DMS 273 (cell line): ENCODE results near the gene SOCS1.
A peak's percentile ranks its signal among the peaks of the same experiment; 100 is the strongest.
"Not testable (repeated sequence)": the region's sequence is repeated elsewhere in the genome, so short reads cannot be mapped to it uniquely, and the experiment has no call there.

Experiments used
- DNase-seq: peaks from one replicate; lab custom pipeline; 2025; ENCODE audit not compliant: unreplicated experiment; lab: John Stamatoyannopoulos, UW

The SOCS1 gene, protein sequence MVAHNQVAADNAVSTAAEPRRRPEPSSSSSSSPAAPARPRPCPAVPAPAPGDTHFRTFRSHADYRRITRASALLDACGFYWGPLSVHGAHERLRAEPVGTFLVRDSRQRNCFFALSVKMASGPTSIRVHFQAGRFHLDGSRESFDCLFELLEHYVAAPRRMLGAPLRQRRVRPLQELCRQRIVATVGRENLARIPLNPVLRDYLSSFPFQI

DNA sequence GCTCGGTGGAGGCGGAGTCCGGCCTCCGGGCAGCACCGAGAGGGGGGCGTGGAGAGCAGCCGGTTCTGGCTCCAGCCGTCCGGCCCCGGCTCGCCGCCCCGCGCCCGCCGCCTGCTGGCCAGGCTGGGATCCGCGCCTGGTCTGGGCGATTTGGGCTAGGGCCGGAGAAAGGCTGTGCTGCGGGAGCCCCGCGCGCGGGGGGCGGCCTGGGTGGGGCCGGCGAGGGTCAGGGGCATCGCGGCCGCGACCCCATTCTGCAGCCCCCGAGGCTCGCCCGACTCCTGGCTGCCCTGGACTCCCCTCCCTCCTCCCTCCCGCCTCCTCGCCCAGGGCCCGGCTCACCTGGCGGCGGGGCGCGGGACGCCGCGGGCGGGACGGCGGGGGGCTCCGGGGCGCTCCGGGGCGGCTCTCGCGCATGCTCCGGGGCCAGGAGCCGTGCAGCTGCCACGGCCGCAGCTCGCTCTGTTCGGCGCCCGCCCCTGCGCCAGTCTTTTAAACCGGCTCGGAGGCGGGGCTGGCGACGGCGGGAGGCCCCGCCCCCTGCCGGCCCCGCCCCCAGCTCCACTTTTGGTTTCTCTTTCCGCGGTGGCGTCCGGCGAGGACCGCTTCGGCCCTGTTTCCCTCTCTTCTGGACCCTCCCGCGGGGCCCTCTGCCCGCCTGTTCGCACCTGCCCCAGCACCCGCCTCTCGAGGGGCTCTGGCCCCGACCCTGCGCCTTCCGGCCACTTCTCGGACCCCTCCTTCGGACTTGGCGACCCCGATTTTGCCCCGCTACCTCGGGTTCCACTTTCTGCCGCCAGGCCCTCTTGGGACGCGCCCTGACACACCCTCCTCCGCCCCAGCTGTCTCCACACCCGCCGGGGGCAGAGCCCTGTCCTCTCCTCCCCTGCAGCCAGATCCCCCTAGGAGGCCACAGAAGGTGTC, at the start of gene SOCS1:
Gene SOCS1 (minus strand): TSS at position 468 of the 924 bp plus-strand sequence. CDS start 726 bp downstream, outside the sequence.
- DNase-seq, result peak; percentile 95

DNA sequence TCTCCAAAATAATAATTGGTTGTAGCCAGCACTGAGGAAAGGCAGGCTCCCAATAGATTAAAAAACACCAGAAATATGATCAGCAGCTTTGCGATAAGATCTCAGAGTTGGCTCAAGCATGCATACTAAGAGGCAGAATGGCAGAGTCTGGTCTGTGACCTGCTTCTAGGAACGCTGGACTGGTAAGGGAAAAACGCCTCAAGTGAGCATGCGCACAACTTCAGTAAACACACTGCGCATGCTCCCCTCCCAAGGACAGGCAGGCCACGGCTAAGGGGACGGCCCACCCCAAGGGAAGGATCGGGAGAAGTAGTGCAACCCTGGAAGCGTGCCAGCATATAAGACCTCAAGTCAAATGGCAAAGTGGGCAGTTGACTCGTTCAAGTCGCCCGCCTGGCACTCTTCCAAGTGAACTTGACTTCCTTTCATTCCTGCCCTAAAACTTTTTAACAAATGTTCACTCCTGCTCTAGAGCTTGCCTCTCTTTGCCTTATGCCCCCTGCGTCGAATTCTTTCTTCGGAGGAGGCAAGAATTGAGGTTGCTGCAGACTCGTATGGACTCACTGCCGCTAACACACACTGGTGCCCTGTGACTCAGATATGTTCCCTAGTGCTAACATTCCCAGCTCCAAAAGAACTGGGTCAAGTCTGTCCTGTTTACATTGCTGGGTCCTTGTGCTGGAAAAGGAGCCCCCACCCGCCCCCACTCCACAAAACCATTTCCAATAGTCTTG, 47.6 kb upstream of the SOCS1 start:
- peak; percentile 84 for DNase-seq

DNA sequence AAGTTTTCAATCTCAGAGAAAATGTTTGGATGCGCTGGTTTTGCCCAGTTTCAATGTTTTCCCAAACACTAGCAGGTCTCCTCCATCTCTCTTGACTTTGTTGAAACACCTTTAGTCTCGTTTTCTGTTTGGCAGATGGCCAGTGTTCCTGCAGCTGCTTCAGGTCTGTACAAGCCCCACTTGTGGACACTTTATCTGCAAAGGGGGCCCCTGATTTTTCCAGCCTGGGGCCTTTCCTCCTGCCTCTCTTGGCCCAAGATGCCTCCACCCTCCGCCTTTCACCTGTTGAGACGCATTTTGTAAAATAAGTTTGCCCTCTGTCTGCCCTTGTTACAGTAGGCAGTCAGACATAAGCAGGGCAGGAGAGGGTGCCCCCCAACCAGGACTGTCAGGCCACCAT, 47.0 kb upstream of the SOCS1 start:
- DNase-seq, result peak; percentile 63

DNA sequence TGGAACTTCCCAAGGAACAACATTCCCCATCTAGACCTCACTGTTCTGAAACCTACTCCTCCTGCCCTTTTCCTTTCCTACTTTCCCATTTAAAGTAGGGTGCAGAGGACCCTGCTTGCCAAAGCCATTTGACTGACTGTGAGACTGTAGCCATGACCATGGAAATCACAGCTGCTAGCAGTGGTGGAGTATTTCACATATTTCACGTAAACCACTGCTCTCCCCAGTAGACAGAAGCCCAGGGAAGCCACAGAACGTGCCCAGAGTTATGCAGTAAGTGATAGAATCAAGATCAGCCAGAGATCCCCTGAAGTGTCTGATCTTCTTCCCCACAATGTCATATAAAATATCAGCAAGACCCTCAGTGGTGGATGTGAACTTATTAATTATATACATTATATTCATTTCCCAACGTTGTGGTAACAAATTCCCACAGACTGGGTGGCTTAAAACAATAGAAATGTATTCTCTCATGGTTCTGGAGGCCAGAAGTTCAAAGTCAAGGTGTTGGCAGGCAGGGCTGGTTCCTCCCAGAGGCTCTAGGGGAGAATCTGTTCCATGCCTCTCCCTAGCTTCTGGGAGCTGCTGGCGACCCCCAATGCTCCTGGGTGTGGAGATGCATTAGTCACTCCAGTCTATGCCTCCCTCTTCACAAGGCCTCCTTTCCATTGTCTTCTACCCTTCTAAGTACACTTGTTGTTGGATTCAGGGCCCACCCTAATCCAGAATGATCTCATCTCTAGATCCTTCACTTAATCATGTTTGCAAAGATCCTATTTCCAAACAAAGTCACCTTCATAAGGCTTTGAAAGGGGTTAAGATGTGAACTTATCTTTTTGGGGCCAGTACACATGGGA, 45.9 kb upstream of the SOCS1 start:
- DNase-seq, result no peak

DNA sequence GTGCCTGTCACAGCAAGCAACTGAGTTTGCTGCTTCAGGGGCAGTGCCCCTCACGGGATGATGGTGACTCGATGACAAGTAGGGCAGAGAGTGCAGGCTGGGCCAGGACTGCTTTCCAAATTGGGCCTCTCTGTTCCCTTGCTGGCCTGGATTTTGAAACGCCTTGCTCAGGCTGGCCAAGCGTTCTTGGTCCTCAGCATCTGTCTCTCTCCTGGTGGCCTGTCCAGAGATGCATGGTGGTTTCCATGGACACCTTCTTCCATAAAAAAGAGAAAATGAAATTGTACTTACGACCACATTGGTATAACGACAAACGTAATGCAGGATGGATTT, 44.5 kb upstream of the SOCS1 start:
- DNase-seq, result no peak

DNA sequence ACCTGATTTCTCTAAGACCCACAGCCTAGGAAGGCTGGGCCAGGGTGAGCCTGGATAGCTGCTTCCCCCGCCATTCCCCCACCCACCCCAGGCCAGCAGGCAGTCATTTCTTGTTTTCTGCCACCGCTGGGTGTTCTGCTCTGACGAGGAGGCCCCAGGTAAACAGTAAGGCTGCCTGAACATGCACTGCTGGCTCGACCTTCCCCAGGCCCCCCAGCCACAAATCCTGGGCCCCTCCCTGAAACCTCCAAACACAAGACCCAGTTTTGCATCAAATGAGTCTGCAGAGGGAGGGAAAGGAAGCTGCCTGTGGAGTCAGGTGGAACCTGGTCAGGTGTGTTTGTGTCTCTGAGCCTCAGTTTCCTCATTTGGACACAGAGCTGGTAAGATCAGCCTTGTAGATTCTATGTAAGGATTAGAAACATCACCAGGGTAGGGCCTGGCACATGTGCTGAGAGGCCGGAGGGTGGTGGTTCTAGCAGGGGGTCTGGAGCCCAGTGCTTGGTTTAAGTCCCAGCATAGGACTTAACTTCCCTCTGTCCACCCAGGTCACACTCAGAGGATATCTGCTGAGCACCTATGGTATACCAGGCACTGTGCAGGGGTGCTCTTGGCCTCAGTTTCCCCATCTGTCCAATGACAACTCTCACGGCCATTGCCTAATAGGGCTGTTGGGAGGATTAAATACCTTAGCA, 44.0 kb upstream of the SOCS1 start:
- DNase-seq, result no peak

DNA sequence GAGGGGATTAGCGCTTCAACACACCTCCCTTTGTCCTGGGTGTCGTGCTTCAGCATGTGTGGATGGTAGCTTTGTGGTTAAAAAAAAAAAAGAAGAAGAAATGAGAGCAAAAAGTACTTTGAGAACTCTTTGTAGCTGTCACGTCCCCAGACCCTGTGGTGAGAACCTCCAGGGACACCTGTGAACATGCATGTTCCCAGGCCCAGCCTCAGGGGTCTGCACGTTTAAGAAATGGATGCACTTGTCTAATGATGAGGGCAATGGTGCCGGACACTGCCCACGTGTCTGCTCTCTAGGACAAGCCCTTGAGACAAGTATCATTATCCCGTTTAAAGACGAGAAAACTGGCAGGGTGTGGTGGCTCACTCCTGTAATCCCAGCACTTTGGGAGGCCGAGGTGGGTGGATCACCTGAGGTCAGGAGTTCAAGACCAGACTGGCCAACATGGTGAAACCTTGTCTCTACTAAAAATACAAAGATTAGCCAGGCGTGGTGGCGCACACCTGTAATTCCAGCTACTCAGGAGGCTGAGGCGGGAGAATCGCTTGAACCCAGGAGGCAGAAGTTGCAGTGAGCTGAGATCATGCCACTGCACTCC, 43.0 kb upstream of the SOCS1 start:
- DNase-seq, result not testable (repeated sequence)

DNA sequence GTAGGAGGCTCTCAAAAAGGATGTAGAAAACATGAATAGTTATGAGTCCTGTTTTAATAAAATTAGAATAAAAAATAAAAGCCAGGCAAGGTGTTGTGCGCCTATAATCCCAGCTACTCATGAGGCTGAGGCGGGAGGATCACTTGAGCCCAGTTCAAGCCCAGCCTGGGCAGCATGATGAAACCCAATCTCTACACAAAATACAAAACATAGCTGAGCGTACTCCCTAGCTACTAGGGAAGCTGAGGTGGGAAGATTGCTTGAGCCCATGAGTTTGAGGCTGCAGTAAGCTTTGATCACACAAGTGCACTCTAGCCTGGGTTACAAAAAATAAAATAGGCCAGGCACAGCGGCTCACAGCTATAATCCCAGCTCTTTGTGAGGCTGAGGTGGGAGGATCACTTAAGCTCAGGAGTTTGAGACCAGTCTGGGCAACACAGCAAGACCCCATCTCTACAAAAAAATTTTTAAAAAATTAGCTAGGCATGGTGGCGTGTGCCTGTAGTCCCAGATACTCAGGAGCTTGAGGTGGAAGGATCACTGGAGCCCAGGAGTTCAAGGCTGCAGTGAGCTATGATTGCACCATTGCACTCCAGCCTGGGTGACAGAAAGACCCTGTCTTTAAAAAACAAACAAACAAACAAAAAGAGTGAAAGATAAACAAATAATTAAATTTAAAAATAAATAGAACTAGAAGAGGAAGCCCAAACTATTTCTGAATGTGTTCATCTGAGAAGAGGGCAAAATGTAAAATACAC, 42.3 kb upstream of the SOCS1 start:
- DNase-seq, result peak; percentile 43

DNA sequence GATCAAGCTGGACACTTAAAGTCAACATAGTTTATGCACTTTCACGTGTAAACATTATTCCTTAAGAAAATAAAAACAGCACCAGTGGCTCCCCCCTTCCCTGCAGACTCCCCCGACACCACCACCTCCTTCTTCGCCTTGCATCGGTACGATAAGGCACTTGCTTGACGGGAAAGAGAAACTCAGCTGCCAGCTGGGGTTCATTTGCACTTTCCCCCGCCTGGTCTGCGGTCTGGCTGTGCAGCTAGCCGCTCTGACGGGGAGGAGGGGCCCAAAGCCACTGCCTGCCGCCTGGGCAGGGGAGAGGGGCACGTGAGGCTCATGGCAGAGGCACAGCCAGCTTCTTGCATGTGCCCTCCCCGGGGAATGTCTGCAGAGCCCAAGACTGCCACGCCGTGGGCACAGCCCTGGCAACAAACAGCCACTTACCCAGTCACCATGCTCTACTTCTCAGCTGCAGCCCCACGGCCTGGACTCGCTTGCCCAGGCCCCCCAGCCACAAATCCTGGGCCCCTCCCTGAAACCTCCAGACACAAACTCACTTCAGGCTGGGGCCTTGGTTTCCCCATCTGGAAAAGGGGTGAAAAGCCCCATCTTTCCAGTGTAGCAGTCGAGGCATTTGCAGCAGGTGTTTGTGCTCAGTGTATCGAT, 41.6 kb upstream of the SOCS1 start:
- DNase-seq, result peak; percentile 89

DNA sequence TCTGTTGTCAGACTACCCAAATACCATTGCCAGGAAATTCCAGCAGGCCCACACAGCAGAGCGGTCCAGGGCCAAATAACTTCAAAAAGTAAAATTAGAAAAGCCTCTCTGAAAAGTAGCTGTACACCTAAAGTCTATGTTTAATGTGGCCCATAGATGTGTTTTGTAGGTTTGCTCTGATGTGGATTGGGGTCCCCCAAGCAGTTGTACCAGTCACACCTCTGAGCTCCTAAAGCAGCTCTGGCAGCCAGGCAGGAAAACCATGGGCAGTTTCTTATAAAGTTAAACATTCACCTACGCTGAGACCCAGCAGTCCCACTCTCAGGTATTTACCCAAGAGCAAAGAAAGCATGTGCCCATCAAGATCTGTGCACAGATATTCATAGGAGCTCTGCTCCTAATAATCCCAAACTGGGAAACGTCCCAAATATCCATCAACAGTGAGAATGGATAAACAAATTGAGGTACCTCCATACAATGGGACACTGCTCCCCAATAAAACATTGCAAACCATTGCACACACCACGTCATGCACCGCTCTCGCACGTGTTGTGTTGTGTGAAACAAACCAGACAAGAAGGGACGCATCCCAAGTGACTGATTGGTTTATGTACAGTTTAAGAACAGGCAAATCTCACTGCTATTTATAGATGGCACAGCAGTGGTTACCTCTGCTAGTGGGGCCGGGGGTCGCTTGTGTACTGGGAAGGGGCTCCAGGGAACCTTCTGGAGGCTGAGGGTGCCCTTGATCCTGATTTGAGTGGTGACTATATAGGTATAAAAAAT, 40.9 kb upstream of the SOCS1 start:
- DNase-seq, result no peak

DNA sequence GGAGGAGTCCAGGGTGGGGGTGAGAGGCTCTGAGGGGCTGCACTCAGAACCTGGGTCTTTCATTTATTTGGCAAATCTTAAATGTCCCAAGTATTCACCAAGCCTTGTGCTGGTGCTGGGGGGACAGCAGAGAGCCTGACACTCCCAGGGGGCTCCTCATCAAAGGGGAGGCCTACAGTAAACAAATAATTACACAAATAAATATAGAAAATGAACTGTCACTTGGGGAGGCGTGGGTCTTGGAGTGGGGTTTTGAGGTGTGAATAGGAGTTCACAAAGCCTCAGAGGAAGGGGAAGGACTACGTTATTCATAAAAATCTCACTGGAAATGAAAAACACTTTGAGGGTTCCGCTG, 40.3 kb upstream of the SOCS1 start:
- no peak for DNase-seq

DNA sequence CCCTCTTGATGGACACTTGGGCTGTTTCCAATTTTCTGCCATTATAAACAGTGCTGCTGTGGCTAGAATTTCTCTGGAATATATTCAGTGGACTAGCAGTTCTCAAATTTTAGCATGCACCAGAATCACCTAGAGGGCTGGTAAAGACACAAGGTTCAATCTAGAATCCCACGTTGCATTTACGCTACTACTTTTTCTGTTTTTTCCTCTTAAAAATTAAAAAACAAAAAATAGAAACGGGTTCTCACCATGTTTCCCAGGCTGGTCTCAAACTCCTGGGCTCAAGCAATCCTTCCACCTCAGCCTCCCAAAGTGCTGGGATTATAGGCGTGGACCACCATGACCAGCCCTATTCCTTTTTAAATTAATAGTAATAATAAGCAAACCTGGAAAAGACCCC, 39.7 kb upstream of the SOCS1 start:
- no peak for DNase-seq

DNA sequence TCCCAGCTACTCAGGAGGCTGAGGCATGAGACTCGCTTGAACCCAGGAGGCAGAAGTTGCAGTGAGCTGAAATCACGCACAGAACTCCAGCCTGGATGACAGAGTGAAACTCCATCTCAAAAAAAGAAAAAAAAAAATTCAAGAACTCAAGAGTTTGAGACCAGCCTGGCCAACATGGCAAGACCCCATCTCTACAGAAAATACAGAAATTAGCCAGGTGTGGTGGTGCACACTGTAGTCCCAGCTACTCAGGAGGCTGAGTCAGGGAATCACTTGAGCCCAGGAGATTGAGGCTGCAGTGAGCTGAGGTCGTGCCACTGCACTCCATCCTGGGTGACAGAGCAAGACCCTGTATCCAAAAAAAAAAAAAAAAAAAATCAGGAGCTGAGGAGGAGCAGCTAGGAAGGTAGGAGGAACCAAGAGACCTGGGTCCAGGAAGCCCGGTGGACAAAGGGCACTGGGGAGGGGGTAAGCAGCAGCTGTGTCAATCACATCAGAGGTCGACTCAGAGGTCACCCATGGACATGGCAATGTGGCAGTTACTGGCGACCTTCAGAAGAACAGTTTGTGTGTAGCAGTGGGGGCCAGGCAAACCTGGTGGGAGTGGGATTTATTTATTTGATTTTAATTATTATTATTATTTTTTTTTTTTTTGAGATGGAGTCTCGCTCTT, 36.2 kb upstream of the SOCS1 start:
- DNase-seq, result no peak

DNA sequence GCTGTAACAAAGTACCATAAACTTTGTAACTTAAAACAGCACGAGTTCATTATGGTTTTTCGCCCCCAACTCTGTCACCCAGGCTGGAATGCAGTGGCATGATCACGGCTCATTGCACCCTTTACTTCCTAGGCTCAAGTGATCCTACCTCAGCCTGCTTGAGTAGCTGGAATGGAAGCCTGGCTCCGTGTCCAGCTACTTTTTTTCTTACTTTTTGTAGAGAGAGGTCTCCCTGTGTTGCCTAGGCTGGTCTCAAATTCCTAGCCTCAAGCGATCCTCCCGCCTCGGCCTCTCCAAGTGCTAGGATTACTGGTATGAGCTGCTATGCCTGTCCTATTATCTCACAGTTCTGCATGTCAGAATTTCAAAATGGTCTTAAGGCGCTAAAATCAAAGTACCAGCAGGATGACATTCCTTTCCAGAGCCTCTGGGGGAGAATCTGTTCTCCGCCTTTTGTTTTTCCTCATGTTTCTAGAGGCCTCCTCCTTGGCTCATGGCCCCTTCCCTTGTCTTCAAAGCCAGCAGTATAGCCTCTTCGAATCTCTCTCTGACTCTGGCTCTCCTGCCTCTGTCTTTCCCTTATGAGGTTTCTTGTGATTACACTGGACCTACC, 35.2 kb upstream of the SOCS1 start:
- DNase-seq, result no peak

DNA sequence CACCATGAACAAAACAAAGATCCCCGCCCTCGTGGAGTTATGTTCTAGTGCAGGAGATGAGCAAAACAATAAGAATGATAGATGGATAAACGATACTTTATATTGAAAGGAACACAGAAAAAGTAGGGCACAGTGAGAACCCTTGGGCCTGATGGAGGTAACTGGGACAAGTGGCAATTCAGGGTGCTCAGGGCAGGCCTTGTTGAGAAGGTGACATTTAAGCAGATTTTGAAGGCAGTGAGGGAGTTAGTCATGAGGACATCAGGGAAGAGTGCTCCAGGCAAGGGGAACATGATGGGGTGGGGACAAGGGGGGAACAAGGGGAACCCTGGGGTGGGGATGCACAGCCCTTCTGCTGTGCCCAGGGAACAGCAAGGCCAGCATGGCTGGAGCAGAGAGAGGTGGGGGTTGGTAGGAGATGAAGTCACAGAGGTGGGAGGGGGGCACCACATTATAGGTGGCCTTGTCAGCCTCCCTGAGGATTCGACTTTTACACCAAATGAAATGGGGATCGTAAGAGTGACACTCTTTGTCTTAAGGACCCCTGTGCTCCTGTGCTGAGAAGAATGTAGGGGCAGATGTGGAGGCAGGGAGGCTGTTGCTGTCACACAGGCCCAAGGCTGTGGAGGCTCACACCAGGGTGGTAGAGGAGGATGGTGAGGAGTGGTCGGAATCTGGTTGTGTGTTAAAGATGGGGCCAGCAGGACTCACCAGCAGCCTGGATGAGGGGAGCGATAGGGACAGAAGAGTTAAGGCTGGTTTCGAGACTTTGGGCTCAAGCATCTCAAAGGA, 34.3 kb upstream of the SOCS1 start:
- no peak for DNase-seq

DNA sequence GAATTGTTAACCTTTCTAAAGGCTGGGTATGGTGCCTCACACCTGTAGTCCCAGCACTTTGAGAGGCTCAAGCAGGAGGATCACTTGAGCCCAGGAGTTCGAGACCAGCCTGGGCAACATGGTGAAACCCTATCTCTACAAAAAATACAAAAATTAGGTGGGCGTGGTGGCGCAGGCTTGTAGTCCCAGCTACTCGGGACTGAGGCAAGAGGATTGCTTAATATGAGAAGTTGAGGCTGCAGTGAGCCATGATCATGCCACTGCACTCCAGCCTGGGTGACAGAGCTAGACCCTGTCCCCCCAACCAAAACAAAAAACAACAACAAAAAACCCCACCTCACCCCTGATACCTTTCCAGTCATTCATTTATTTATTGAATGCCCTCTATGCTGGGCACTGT, 33.7 kb upstream of the SOCS1 start:
- not testable (repeated sequence) for DNase-seq
